AG04449 (cell line): ENCODE measurements around the gene KRT33B.
"Not testable (repeated sequence)": the region's sequence is repeated elsewhere in the genome, so short reads cannot be mapped to it uniquely, and the experiment has no call there.

ENCODE experiments used
- CTCF ChIA-PET: fragments of 350-600 bp; formaldehyde crosslinking; extraction: SDS; loops from one replicate; lab custom pipeline; 2021; ENCODE audit warnings: antibody characterized with exemption; lab: Yijun Ruan, JAX
- POLR2A ChIA-PET: fragments of 400-600, 350-600 bp; formaldehyde crosslinking; extraction: SDS; loops from one replicate; lab custom pipeline; 2020; ENCODE audit warnings: antibody characterized with exemption, inconsistent platforms; lab: Yijun Ruan, JAX
- DNase-seq: peaks from one replicate; pipeline ENCODE4 v3.0.0-alpha.2; 2010; ENCODE audit warnings: low read depth, low spot score
- H3K4me3 ChIP-seq: 2 replicates; pipeline ENCODE4 v1.5.1; 2011; ENCODE audit warnings: low read depth, mild to moderate bottlenecking, control low read depth, low read length
- TF ChIP-seq, protein P1 (sequence below): IDR thresholded peaks from one replicate; pipeline ENCODE4 v1.5.1; 2011; ENCODE audit warnings: mild to moderate bottlenecking, moderate library complexity, low read length, control low read depth, inconsistent platforms; ENCODE audit not compliant: insufficient read depth; ENCODE audit errors: missing control alignments

KRT33B gene

GRCh38 chr17:41396996-41397660 is 27.5 kb upstream of the KRT33B start, which contains the start of gene KRT31:
Gene KRT31, minus strand, starts transcription at chr17:41397608. Its CDS starts 69 bp downstream, at chr17:41397539.
- no peak for DNase-seq
- no peak within 1 kb of the TSS for H3K4me3 ChIP-seq
- POLR2A ChIA-PET = no interaction called here
- CTCF ChIA-PET = no interaction called here
- TF ChIP-seq, protein P1, sequence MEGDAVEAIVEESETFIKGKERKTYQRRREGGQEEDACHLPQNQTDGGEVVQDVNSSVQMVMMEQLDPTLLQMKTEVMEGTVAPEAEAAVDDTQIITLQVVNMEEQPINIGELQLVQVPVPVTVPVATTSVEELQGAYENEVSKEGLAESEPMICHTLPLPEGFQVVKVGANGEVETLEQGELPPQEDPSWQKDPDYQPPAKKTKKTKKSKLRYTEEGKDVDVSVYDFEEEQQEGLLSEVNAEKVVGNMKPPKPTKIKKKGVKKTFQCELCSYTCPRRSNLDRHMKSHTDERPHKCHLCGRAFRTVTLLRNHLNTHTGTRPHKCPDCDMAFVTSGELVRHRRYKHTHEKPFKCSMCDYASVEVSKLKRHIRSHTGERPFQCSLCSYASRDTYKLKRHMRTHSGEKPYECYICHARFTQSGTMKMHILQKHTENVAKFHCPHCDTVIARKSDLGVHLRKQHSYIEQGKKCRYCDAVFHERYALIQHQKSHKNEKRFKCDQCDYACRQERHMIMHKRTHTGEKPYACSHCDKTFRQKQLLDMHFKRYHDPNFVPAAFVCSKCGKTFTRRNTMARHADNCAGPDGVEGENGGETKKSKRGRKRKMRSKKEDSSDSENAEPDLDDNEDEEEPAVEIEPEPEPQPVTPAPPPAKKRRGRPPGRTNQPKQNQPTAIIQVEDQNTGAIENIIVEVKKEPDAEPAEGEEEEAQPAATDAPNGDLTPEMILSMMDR = no peak

DNA sequence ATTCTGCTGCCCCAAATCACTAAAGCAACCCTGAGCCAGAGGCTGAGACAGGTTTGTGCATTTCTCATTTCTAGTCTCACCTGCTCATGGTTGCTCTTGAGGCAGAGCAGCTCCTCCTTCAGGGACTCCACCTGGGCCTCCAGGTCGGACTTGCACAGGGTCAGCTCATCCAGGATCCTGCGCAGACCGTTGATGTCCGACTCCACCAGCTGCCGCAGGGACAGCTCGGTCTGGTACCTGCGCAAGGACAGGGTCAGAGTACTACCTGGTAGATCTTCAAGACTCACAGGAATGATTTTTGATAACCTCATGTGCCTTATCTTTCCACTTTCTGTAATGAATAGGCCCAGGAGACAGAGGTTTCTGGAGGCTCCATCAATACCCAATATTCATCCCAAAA is 26.7 kb upstream of the KRT33B start:
- POLR2A ChIA-PET = no interaction called here
- CTCF ChIA-PET = interaction anchor here (1.0 kb wide), 1 partner anchor 10 kb away, joined by 3 read pairs; no protein-coding TSS in a partner anchor
- TF ChIP-seq, protein P1 = no peak

DNA sequence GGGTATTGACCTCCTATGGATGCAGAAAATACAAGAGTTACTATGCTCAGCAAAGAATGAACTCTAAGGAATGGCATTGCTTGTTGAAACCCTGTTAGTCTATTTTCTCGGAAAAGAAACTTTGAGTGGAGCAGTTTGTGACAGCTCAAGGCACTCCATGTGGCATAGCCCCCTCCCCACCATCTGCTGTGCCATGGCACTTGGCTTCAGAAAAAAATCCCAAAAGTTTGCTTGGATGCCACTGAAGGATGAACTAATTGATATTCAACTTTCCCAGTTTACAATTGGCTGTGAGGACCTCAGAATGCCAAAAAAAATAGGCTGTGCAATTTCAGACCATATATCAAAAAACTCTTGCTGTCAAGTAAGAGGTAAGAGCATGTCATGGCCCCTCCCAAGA is 26.0 kb upstream of the KRT33B start:
- no peak overlapping the region for H3K4me3 ChIP-seq
- TF ChIP-seq, protein P1 = no peak
- CTCF ChIA-PET = interaction anchor here (1.0 kb wide), 1 partner anchor 11 kb away, joined by 3 read pairs; no protein-coding TSS in a partner anchor
- POLR2A ChIA-PET = no interaction called here
- DNase-seq = no peak

More for the DNA sequence above, 26.7 kb upstream of the KRT33B start:
- H3K4me3 ChIP-seq = no peak overlapping the region
- DNase-seq = no peak

DNA sequence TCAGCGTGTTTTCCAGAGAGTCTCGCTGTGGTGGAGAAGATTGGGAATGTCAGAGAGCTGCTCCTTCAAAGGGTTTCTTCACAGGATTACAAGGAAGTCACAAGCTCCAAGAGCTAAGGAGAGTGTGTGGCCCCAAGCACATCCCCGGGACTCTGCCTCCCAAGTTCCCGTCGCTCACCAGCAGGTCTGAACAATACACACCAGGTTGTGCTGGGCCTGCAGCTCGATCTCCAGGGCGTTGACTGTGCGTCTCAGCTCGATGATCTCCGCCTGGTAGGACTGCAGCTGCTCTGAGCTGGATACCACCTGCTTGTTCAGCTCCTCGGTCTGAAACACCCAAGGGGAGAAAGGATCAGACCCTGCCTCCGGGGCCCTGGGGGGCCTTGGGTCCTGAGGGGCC is 25.4 kb upstream of the KRT33B start:
- POLR2A ChIA-PET, CTCF ChIA-PET, DNase-seq, H3K4me3 ChIP-seq: not testable (repeated sequence)

DNA sequence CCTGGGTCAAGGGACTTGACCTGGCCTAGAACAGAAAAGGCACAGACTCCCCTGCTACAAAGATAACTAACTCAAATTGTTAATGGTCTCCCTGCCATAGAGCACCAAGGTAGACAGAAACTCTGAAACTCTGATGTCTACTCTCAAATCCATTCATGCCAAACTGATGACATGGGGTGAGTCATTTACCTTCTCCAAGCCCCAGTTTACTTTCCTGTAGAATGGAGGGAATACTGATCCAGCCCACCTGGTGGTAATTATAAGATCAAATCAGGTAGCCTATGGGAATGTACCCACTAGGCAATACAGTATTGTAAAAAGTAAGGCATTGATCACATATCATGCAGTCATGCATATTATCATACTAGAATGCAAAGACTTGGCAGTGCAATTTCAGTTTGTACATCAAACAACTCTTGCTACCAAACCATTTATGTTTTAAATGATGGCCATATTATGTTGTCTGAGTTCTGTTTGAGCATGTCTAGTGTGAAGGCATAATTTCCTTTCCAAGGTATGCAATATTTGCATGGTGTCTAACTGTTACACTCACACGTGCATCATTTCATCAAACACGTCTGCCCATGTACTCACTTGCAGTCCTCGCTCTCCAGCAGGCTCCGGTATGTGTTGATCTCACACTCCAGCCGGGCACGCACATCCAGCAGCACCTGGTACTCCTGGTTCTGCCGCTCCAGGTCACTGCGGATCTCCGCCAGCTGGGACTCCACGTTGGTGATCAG is 24.8 kb upstream of the KRT33B start:
- CTCF ChIA-PET = no interaction called here
- TF ChIP-seq, protein P1 = no peak
- DNase-seq = no peak
- POLR2A ChIA-PET = no interaction called here
- no peak overlapping the region for H3K4me3 ChIP-seq

- ChIA-PET POLR2A (no interaction called here), CTCF (interaction anchor here (1.0 kb wide), 1 partner anchor 10 kb away, joined by 4 read pairs; no protein-coding TSS in a partner anchor)
- TF ChIP-seq, protein P1 = no peak
- no peak overlapping the region for H3K4me3 ChIP-seq
- no peak for DNase-seq
Observed at GRCh38 chr17:41393826-41394225, 24.2 kb upstream of the KRT33B start.
